GM21447 (cell line): Measurements from ENCODE around the gene PRELID3B.
"Not testable (repeated sequence)": the region's sequence is repeated elsewhere in the genome, so short reads cannot be mapped to it uniquely, and the experiment has no call there.

Experiments
- ATAC-seq: cut with Tn5 transposase; IDR thresholded peaks from one replicate; pipeline ENCODE4 v1.9.1; 2021; ENCODE audit not compliant: unreplicated experiment

The PRELID3B gene

DNA sequence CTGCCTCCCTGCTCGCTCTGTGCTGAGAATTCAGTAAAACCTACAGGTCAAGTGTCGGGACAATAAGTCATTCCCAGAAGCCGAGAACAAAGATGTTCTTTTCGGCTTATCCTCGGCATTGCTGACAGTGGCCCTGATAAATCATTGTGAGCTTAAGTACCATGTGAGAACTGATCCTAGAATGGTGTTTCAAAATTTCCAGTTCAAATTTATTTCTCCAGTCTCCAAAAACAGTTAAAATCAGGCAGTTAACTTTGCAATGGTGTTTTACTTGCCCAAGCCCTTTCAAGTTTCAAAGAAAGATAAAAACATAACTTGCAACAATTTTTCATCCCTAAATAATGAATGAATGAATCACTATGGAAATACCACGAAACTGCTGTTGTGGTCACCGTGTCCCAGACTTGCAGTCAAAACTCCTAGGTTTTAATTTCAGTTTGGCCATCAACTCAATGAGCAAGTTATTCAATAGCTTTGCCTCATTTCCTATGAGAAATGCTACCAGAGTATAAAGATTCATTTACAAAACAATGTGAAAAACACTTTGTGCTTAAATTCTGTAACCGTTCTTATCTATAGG lies 14.8 kb downstream of the PRELID3B start:
- ATAC-seq: no peak

GRCh38 chr20:59026904-59027740 lies 15.5 kb downstream of the PRELID3B start:
- no peak for ATAC-seq

DNA sequence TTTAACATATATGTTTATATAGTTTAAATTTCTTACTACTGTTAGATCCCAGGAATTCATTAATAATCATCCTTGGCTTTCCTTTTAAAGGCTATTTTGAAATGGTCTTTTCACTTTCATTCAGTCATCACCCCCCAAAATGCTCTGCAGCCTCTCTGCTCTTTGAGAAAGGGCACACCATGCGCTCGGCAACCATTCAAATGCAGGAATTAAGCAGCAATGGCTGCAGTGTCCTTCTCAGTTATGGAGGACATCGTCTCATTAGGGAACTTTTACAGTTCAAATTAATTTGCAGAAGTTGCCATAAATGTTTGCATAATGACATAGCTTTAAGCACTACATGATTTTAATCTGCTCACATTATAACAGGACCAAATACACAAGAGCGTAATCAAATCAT lies 17.1 kb downstream of the PRELID3B start:
- no peak for ATAC-seq

DNA sequence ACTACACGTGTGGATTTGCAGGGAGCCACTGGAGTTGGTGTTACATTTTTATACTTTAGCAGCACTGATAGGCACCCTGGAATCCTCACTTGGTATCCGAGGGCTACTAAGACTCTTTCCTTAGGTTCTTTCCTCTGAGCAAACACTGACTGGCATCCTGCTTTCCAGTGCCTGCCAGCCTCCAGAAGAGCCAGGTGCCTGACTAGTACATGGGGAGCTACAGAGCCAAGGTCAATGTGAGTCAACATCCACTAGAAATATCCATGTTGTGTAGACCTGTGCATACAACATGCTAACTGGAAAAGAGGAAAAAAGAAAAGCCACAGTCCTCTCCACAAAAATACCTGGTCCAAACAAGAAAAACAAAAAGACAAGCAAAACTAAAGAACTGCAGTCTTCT lies 17.5 kb downstream of the PRELID3B start:
- no peak for ATAC-seq

GRCh38 chr20:59024111-59024530 lies 18.5 kb downstream of the PRELID3B start:
- ATAC-seq: no peak

DNA sequence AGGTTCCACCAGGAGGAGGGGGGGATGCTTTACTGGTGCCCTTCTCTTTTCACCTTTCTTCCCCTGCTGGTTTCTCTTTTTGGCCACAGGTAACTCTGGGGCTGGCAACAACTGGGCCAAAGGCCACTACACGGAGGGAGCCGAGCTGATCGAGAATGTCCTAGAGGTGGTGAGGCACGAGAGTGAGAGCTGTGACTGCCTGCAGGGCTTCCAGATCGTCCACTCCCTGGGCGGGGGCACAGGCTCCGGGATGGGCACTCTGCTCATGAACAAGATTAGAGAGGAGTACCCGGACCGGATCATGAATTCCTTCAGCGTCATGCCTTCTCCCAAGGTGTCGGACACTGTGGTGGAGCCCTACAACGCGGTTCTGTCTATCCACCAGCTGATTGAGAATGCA lies 19.0 kb downstream of the PRELID3B start:
- no peak for ATAC-seq

DNA sequence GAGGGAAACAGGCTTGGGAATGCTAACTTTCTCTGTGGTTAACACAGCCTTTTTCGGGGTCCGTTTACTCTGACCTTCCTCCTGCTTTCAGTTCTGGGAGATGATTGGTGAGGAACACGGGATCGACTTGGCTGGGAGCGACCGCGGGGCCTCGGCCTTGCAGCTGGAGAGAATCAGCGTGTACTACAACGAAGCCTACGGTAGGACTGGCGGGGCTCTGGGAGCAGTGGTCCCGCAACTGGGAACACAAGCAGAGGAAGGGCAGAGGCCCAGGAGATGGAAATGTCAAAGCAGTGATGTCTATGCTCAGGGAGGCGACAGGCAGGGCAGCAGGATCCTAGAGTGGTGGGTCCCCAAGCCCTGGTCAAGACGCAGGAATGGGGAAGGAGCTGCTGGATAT lies 19.8 kb downstream of the PRELID3B start:
- ATAC-seq: no peak

DNA sequence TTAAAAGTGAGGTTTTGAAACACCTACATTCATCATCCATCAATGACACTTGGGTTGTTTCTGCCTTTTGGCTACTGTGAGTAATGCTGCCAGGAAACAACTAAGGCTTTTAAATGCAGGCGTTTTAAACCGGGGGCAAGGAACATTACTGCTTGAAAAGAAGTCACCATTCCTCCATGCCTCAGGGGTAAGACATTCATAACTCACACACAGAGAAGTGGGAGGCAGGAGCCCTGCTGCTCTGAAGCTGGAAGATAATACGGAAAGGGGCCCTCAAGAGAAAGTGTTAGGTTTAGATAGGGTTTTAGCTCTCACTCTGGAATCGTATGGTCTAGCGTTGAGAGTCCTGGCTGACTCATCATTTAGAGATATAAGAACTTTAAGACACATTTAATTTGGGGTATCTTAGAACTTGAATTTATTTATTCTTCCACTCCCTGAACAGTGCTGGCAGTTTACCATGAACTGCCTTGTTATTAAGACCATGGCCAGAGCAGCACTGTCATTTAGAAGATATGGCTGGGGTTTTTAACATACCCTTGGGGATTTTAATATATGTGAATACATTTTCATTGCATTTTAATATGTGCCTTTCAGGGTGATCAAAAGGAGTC lies 21.5 kb downstream of the PRELID3B start:
- no peak for ATAC-seq

DNA sequence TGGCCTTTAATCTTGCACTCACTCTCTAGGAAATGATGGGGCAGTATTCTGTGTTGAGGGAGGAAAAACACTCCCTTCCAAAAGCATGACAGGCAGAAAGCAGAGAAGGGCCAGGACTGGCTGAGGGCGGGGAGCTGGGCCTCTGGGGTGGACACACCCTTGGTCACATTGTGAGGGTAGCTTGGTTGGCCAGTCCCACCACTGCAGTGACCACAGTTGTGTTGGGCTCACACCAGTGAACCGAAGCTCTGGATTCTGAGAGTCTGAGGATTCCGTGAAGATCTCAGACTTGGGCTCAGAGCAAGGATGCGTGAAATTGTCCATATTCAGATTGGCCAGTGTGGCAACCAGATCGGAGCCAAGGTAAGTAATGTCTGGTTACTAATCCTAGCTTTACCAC lies 23.4 kb downstream of the PRELID3B start, which contains the start of gene TUBB1:
TUBB1 (plus strand) TSS at position 213 of the 400 bp plus-strand sequence; CDS start at position 307, 94 bp downstream.
- ATAC-seq: no peak

GRCh38 chr20:59018817-59019216 lies 23.8 kb downstream of the PRELID3B start:
- no peak for ATAC-seq

- no peak for ATAC-seq
Measured at GRCh38 chr20:59017493-59018231, 24.9 kb downstream of the PRELID3B start.

DNA sequence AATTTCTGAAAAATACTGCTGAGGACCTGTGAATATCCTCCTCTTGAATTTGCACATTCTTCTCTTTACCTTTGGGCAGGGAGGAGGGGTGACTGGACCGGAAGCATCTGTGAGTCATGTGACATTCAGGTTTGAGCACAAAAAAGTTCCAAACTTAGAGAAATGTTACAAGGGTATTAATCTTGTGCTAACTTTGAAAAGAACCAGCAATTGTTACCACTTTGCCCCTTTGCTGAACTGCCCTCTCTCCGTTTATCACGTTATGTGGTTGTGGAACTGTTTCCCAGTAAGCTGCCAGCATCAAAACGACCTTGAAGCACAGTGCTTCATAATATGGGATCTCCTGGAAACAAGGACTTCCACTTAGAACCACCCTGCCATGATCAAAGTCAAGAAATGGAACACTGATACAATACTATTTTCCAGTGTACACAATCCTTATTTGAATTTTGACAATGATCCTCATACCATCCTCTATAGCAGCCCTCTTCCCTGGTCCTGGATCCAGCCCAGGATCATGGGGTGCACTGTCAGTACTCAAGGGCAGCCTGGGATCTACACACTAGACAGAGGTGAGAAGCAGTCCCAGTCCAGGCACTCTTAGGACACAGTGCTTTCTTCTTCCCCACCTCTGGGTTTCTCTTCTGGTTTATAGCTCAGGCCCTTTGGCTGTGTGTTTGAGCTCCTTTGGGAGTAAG lies 25.6 kb downstream of the PRELID3B start:
- ATAC-seq: no peak

DNA sequence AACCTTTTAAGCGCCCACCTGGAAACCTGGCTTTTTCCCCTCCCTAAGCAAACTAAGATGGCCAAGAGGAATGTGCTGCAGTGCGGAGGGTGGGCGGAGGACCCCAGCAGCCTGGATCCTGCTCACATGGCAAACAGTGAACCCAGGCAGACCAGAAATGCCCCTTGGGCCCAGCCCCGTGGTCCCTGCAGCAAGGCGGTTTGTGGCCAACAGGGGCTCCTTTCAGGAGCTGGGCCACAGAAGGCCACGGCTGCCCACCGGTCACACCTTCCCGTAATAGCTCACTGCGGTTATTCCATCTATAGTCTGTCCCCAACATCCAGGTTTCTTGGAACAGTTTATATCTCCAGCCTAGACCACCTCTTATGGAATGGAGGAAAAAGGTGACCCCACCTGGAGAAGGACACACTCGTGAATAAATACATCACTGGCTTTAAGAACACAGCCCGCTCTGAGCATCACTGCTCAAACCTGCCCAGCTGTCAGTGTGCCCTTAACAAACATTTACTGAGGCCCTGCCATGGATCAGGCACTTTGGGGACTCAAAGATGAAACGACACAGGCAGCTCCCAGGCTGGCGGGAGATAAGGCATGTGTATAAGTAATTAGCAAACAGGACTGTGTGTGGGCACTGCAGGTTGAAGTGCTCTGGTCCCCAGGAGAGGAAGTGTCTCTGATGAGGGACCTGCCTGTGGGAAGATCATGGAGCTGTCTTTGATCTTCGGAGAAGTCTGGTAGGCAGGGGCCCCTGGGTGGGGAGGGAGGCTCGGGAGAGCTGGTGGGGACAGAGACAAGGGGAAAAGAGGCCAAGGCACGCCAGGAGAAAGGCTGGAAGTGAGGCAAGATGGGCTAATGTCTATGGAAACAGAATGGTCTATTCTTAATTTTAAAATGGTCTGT lies 26.5 kb downstream of the PRELID3B start:
- ATAC-seq: no peak

DNA sequence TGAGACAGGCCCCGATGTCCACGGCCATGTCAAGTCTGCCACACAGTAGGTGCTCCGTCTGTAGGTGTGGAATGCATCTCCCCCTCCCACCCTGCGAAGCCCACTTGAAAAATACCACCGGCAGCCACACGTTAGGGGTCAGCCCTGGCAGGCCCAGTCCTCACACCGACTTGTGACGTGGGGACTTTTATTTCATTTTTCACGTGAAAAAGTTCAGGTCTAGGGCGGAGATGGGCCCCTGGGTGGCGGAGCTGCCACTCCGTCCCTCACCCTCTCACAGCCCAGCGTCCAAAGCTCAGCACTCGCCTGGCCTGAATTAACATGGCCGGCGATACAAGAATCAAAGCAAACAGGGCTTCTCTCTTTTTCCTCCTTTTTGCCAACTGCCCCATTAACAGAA lies 27.2 kb downstream of the PRELID3B start:
- ATAC-seq: no peak

DNA sequence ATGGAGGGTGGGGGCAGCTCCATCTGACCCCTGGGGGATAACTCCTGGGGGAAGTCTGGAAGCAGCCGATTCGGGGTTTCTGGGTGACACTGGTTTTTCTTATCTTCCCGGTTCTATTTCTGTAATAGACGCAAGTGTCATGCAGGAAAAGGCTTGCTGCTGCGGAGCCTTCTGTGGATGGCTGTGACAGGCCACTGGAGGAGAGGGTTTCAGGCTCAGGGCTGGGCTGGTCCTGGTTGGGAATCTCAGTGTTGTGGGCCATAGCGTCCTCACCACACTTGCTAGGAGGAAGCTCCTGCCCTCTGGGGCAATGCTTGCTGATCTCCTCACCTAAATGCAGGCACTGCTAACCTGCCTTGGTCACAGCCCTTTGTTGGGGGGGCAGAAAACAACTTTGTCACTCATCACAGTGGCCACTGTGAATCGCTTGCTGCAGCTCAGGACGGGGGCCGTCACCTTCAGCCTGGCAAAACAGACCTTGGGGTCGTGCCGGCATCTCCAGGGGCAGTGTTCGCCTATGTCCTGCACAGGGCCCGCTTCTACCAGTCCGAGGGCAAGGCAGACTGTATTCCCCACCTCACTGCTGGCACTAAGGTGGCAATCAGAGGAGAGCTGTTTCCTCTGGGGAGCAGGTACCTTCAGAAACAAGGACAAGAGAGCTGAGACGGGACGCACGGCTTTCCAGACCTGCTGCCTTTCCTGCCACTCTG lies 27.8 kb downstream of the PRELID3B start:
- ATAC-seq: no peak

DNA sequence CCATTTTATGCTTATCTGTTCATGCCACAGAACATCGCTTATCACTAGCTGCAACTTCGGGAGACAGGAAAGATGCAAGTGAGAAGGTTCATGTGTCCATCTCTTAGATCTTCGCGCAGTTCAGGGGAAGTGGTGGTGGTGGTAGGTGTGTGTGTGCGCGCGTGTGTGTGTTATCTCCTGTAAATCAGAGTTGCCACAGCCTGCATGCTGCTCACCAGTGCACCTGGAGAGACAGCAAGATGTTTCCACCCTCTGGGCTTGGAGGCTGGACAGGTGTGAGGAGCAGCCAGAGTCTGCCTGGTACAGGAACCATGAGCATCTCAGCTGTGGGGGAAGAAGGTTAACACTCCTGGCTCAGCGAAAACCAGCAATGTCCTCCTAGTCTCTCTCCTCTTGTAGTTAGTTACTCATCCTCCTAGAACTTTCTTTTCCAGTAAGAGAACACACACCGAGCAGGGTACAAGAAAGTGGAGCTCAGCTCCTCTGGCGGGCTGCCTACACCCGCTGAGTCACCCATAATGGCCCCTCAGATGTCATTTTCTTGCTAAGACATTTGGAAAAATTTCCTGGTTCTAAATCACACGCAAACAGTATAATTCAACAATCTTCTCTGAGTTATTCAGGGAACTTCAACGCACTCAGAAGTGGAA lies 28.5 kb downstream of the PRELID3B start:
- no peak for ATAC-seq

- ATAC-seq: no peak
Measured at GRCh38 chr20:59013031-59013951, 29.3 kb downstream of the PRELID3B start.

- ATAC-seq: not testable (repeated sequence)
Measured at GRCh38 chr20:59011874-59012157, 30.8 kb downstream of the PRELID3B start.
